Mononuclear cell (primary cell): Measurements from ENCODE around the gene FCRL5. TPM values are rescaled to one million over a fixed set of nuclear protein-coding genes. Genes with fewer than 3 reads are reported as not detected.
"Not testable (repeated sequence)": the region's sequence is repeated elsewhere in the genome, so short reads cannot be mapped to it uniquely, and the experiment has no call there.

Source experiments
- H3K27me3 ChIP-seq: 2 replicates; pipeline ENCODE4 v1.6.0; 2011; ENCODE audit warnings: low read length, control low read depth; ENCODE audit not compliant: insufficient read depth
- H3K4me1 ChIP-seq: 2 replicates; pipeline ENCODE4 v1.5.1; 2011; ENCODE audit warnings: mild to moderate bottlenecking, low read length, control low read depth; ENCODE audit not compliant: insufficient read depth
- H3K4me3 ChIP-seq: 2 replicates; pipeline ENCODE4 v1.5.1; 2011; ENCODE audit warnings: mild to moderate bottlenecking, low read length, moderate library complexity
- H3K9me3 ChIP-seq: 2 replicates; pipeline ENCODE4 v1.5.1; 2011; ENCODE audit warnings: low read depth, mild to moderate bottlenecking, control low read depth, low read length
- total RNA-seq: library from RNA; depleted of rRNA; stranded (reverse); fragments of >200 nt; gene quantifications from one replicate; pipeline ENCODE4 v1.2.3, GENCODE V29; 2012

The FCRL5 gene
- total RNA-seq, 1 donor, result 6.6 TPM

DNA sequence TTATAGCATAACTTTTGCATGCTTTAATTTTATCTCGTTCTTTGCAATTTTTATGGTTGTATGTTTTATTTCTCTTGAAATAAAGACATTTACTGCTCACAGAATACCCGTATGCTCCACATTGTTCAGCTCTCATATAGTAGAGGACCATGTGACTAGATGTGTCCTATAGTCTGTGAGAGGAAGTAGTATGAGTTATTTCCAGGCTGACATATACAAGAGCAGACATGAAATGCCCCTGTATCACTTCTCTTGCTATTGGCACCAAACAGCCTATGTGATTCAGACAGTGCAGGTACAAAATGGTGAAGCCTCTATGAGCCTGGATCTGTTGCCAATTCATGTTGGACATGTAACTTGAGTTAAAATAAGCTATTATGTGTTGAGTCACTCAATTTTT, 5.8 kb upstream of the FCRL5 start:
- Histone ChIP-seq H3K4me3 (no peak overlapping the region), H3K9me3 (no peaks in the 10 kb centered on the region), H3K4me1 (peaks cover 11% of the 10 kb centered on the region), H3K27me3 (peaks cover 6% of the 10 kb centered on the region)

DNA sequence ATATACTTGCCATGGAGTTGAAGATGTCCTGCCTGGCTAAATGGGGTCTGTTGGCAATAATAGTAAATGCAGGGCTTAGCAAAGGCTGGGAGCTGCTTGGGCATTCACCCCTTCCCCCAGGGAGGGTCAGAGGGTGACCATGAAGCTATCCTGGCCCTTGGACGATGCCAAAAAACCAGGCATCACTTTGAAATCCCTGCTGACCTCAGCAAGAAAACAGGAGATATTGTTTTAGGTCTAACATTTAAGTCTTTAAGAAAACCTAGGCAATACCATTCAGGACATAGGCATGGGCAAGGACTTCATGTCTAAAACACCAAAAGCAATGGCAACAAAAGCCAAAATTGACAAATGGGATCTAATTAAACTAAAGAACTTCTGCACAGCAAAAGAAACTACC, 4.2 kb downstream of the FCRL5 start:
- H3K9me3 ChIP-seq, H3K4me3 ChIP-seq, H3K27me3 ChIP-seq, H3K4me1 ChIP-seq: not testable (repeated sequence)

DNA sequence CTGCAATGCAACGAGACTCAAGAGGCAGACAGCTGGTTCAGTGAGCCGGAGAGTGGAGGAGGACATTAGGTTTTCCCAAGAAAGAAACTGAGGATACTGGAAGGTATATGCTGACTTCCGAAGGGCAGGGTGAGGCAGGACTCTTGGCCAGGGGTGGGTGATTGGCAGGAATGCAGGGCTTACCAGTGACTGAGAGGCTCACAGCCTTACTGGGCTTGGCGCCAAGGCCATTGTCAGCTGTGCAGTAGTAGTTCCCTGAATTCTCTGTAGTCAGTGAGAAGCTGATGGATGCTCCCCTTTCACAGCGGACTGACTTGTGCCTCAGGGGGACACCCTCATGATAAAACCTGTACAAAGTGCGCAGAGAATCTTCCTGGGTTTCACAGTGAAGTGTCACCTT, 9.6 kb downstream of the FCRL5 start:
- H3K4me1 ChIP-seq, result no peaks in the 10 kb centered on the region
- no peaks in the 10 kb centered on the region for H3K9me3 ChIP-seq
- H3K4me3 ChIP-seq, result no peak overlapping the region
- H3K27me3 ChIP-seq, result peaks cover 3% of the 10 kb centered on the region

DNA sequence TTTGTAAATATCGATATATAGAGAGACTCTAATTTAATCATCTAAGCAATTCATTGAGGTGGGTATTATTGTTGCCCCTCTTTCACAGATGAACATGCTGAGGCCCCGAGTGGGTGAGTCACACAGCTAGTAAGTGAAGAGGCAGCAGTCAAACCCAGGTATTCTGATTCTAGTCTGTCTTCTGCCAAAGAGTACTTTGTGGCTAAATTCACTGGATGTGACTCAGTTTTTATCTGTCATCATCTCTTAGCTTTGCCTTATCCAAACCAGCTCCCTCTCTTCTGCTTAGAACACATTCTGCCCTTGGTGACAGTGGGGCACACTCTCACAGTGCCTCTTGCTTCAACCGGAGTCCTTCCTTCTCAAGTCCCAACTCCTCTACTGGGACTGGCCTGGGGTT, 11.5 kb downstream of the FCRL5 start:
- H3K9me3 ChIP-seq, result no peaks in the 10 kb centered on the region
- H3K4me1 ChIP-seq, result no peaks in the 10 kb centered on the region
- no peak overlapping the region for H3K4me3 ChIP-seq
- peaks cover 3% of the 10 kb centered on the region for H3K27me3 ChIP-seq

DNA sequence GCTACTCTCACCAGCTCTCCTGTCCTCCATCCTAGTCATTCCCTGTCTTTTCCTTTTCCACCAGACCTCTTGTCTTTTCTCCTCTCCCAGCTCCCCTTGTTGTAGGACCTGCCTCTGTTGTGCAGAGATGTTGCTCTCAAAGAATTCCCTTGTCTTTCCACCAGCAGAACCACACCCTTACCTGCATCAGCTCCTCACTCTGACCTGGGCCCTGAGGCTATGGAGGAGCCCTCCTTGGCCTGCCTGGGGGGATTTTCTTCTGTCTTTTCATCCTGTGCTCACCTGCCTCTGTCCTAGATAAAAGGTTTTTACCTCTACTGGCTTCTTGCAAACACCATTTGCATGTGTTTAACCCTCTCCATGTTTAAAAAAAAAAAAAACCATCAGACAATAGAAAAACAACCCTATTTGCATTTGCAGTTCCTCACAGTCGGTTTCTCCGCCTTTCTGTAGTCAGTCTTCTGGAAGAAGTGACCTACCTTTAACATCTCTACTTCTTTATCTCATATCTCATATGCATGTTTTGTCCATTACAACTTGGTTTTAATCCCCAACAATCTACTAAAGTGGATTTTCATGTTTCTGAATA, 12.1 kb downstream of the FCRL5 start:
- no peaks in the 10 kb centered on the region for H3K9me3 ChIP-seq
- H3K4me3 ChIP-seq, result no peak overlapping the region
- peaks cover 3% of the 10 kb centered on the region for H3K27me3 ChIP-seq
- H3K4me1 ChIP-seq, result no peaks in the 10 kb centered on the region

DNA sequence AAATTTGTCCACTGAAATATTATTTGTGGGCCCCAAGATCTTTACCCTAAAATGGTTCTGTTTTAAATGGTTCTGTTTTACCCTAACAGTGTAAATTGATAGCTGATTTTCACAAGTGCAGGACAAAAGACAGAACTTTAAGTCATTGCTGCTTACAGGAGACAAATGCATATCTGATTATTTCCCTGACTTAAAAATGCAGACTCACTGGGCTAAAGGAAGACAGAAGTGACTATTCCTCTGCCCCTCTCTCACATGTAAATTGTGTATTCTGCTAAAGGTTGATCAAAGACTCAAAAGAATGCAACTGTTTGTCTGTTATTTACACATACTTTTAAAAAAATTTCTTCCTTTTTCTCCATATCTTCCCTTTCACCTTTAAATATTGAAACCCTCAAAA, 12.7 kb downstream of the FCRL5 start:
- Histone ChIP-seq H3K4me3 (no peak overlapping the region), H3K27me3 (peaks cover 2% of the 10 kb centered on the region), H3K4me1 (no peaks in the 10 kb centered on the region), H3K9me3 (no peaks in the 10 kb centered on the region)

DNA sequence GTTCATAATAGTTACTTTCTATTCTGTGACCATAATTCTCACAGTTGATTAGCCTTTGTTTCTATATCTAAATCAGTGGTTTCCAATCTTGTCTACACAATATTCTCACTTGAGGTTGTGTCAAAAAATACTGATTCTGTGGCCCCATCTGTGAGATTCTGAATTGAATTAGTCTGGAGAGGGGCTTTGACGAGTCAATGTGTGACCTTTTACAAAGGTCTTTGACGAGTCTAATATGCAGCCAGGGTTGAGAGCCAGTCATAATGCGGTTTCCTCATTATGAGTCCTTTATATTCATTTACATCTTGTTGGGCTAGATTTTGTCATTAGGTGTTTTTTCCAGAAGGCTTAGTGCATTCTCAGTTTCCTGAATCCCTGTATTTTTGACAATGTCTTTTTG, 19.7 kb downstream of the FCRL5 start:
- Histone ChIP-seq H3K9me3 (no peaks in the 10 kb centered on the region), H3K27me3 (no peaks in the 10 kb centered on the region), H3K4me3 (no peak overlapping the region), H3K4me1 (no peaks in the 10 kb centered on the region)

DNA sequence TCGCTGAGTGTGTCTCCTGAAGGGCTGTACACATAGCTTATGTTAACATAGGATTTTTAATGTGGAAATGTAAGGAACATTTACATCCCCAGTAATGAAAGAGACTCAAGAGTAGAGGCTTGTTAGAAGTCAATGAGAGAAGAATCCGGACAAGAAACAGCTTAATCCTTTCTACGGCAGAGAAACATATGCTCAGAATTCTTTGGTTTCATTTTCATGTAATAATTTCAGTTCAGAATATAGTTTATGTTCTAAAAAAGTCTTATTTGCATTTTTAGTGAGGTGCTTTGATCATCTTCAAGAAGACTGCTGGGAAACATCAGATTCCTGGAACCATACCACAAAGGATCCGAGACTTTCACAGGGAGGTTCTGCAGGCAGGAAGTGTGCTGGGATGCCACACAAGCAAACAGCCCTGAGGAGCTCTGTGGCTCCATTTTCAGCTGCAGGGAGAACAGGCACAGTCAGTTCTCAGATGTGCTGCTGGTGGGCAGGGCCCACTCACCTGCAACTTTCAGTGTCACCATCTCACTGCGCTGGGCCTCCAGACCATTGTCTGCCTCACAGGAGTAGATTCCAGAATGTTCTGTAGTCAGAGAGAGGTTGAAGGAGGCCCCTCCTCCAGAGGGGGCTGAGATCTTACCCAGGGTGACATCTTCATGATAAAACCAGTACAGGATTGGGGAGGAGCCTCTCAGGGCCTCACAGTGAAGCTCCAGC, 28.4 kb downstream of the FCRL5 start:
- Histone ChIP-seq H3K4me3 (no peak overlapping the region), H3K27me3 (no peaks in the 10 kb centered on the region), H3K9me3 (no peaks in the 10 kb centered on the region), H3K4me1 (no peaks in the 10 kb centered on the region)

DNA sequence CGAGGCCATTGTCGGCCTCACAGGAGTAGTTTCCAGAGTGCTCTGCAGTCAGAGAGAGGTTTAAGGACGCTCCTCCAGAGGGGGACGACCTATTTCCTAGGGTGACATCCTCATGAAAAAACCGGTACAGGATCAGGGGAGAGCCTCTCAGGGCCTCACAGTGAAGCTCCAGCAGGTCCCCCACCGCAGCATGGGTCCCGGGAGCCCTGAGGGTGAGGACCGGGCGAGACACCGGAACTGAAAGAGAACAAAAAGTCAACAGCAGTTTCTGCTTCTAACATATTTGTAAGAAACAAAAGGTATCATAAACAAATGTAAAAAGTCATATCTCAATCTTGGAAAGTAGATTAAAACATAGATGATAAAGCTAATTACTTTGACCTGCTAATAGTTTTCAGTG, 31.3 kb downstream of the FCRL5 start:
- Histone ChIP-seq H3K4me1 (no peaks in the 10 kb centered on the region), H3K4me3 (no peak overlapping the region), H3K9me3 (no peaks in the 10 kb centered on the region), H3K27me3 (no peaks in the 10 kb centered on the region)

DNA sequence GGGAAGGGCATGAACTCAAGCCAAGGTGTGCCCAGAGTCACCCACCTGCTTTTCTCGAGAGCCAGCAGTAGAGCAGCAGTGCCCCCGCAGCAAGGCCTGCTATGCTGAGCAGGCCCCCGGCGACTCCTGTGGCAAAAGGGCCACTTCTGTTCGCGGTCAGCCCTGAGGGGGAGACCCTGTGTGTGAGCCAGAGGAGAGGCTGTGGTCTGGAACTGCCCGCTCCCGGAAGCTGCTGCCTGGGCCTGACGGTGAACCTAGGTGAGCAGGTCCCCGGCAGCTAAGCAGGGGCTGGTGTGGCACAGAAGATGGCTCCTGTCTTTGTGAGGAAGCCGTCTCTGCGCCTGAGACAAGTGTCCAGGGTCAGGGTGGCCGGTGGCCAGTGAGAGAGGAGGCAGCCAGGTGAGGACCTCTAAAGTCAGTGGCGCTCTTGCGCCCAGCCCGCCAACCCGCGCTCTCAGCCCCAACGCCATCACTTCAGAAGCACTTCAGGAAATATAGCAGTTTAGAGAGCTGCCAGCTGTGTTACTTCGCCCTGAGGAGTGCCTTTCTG, 31.9 kb downstream of the FCRL5 start:
- Histone ChIP-seq H3K27me3 (no peaks in the 10 kb centered on the region), H3K4me1 (no peaks in the 10 kb centered on the region), H3K4me3 (no peak overlapping the region), H3K9me3 (no peaks in the 10 kb centered on the region)

DNA sequence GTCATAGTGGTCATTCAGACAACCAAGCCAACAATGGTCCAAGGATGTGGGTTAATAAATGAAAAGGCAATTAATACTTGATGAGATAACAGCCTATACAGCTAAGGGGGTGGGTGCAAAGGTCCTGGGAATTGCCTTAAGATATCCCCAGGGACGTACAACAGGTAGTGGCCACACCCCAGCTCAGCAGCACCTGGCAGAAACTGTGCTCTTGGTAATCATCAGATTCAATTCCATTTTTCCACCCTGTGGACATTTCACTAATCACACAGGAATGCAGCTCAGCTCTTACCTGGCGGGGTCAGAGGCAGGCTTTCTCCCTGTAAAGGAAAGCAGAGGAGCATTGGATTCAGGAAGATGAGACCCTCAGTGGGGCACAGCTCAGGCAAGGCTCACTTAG, 32.9 kb downstream of the FCRL5 start:
- no peak overlapping the region for H3K4me3 ChIP-seq
- H3K27me3 ChIP-seq, result no peaks in the 10 kb centered on the region
- no peaks in the 10 kb centered on the region for H3K9me3 ChIP-seq
- H3K4me1 ChIP-seq, result no peaks in the 10 kb centered on the region

DNA sequence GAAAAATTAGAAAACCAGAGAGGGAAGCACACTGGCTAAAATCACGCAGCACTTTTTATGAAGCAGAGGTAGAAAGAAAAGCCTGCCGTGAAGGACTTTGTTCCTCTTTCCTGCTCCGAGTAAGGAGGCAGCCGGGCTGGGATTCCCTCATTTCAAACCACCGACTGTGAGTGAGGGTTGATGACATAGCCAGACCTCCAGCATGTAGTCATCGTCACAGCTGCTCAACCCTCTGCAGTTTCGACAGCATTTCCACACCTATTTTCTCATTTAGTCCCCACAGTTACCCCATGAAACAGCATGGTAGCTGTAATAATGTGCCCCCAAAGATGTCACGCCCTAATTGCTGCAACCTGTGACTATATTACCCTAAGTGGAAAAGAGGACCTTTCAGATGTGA, 35.3 kb downstream of the FCRL5 start:
- H3K27me3 ChIP-seq, result no peaks in the 10 kb centered on the region
- no peaks in the 10 kb centered on the region for H3K9me3 ChIP-seq
- H3K4me3 ChIP-seq, result no peak overlapping the region
- peaks cover 9% of the 10 kb centered on the region for H3K4me1 ChIP-seq

DNA sequence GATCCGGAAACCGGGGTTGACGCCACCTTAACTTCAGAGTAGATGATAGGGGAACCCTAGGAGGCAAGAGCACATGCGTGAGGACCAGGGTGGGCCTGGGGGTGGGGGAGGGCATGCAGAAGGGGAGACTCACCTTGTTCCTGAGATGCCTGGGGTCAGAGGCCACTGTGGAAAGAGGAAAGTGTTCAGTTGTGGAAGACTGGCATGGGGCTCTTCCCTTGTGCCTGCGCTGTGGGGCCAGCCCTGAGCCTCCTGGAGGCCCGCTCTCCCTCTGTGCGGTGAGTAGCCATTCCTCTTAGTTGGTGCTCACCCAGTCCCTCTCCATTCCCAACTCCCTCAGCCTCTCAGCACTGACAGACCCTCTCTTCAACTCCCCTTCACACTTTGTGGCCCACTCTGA, 36.6 kb downstream of the FCRL5 start:
- Histone ChIP-seq H3K4me1 (peaks cover 9% of the 10 kb centered on the region), H3K27me3 (no peaks in the 10 kb centered on the region), H3K4me3 (no peak overlapping the region), H3K9me3 (no peaks in the 10 kb centered on the region)

DNA sequence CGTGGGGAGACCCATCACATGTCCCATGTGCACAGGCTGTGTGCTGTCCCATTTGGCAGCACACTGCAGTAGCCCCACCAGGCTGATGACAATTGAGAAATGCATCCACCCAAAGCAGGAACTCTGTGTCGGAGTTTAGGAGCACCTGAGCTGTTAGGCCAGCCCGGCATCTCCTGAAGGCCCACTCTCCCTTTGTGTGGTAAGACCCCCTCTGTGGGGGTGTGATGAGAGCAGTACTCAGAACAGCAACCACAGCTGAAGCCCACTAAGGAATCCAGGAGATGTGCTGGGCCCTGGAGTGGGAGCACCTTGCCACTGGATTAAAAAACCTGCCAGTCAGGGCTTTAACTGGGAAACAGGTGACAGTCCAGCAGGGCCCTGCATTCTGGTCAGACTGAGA, 37.2 kb downstream of the FCRL5 start:
- H3K4me1 ChIP-seq, result peaks cover 9% of the 10 kb centered on the region
- no peaks in the 10 kb centered on the region for H3K9me3 ChIP-seq
- no peak overlapping the region for H3K4me3 ChIP-seq
- no peaks in the 10 kb centered on the region for H3K27me3 ChIP-seq

DNA sequence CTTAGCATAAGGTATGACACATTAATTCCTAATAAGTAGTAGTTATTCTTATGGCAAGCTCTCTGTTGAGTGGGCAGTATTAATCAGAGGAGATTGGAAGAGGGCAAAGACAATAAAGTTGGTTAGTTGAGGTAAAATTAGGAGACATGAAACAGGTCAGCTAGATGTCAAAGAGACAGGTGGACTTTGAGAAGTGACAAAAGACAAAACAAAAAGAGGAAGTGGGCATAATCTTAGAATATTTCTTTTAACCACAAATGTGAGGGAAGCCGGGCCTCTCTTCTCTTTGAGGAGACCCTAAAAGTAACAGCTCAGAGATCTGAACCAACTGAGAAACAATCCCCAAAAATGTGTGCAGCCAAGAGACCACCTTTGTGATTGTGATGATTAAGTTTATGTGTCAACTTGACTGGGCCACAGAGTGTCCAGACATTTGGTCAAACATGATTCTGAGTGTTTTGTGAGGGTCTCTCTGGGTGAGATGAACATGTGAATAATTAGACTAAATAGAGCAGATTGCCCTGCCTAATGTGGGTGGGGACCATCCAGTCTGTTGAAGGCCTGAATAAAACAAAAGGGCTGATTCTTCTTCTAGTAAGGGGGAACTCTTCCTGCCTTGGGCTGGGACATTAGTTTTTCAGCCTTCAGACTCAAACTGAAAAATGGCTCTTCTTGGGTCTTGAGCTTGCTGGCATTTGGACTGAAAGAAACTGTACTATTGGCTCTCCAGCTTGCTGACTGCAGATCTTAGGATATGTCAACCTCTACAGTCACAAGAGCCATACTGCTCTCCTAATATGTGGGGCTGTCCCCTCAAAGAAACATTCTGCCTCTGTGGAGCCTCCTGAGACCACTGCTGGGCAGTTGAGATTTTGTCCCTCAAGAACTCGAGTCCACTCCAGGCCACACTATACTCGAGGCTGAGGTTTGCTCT, 40.0 kb downstream of the FCRL5 start:
- no peak overlapping the region for H3K4me3 ChIP-seq
- no peaks in the 10 kb centered on the region for H3K9me3 ChIP-seq
- H3K27me3 ChIP-seq, result no peaks in the 10 kb centered on the region
- peaks cover 9% of the 10 kb centered on the region for H3K4me1 ChIP-seq
